Naive thymus-derived CD4-positive, alpha-beta T cell (primary cell): ENCODE measurements around the gene PPP4R2. TPM values are rescaled to one million over a fixed set of nuclear protein-coding genes. Genes with fewer than 3 reads are reported as not detected.
"Not testable (repeated sequence)": the region's sequence is repeated elsewhere in the genome, so short reads cannot be mapped to it uniquely, and the experiment has no call there.

Experiments used
- ATAC-seq: fragments of 150-1000 bp; cut with Tn5 transposase; 2 replicates; pipeline ENCODE4 v1.10.0; 2021; ENCODE audit warnings: mild to moderate bottlenecking, moderate library complexity
- CTCF ChIA-PET: fragments of 350-600 bp; sonication (Branson Sonifier 250); formaldehyde crosslinking; loops from one replicate; lab custom pipeline; 2021; ENCODE audit warnings: antibody characterized with exemption; lab: Charles Lee
- POLR2A ChIA-PET: fragments of 350-600 bp; sonication (Branson Sonifier 250); formaldehyde crosslinking; loops from one replicate; lab custom pipeline; 2021; ENCODE audit warnings: antibody characterized with exemption, inconsistent platforms; lab: Charles Lee
- DNase-seq, 9 donors: peaks; one replicate each; pipeline versions ENCODE4 v3.0.0 to v3.0.0-alpha.2; 2020 to 2022; ENCODE audit warnings: mixed read lengths in 1 of 9
- H3K27ac ChIP-seq: one replicate; pipeline ENCODE4 v1.7.0; 2013; ENCODE audit warnings: mild to moderate bottlenecking, low read depth, low read length, moderate library complexity
- H3K27me3 ChIP-seq, 2 donors: one replicate each; pipeline ENCODE4 v1.7.0; 2013; ENCODE audit warnings: low read length in 2 of 2, mild to moderate bottlenecking in 2 of 2, moderate library complexity in 2 of 2; ENCODE audit not compliant: control insufficient read depth in 2 of 2, insufficient read depth in 2 of 2
- H3K36me3 ChIP-seq, 3 experiments: 1 replicate in 2 of 3; 2 replicates in 1 of 3; pipeline ENCODE4 v1.7.0; 2013; ENCODE audit warnings: low read length in 3 of 3, mild to moderate bottlenecking in 3 of 3, moderate library complexity in 1 of 3; ENCODE audit not compliant: insufficient read depth in 3 of 3, control insufficient read depth in 2 of 3
- H3K4me1 ChIP-seq, 2 donors: one replicate each; pipeline ENCODE4 v1.7.0; 2013; ENCODE audit warnings: low read length in 2 of 2, mild to moderate bottlenecking in 2 of 2, moderate library complexity in 1 of 2; ENCODE audit not compliant: control insufficient read depth in 2 of 2, insufficient read depth in 2 of 2
- H3K4me3 ChIP-seq: 2 replicates; pipeline ENCODE4 v1.7.0; 2013; ENCODE audit warnings: mild to moderate bottlenecking, low read length
- H3K9me3 ChIP-seq, 3 experiments: 1 replicate in 2 of 3; 2 replicates in 1 of 3; pipeline ENCODE4 v1.7.0; 2013; ENCODE audit warnings: low read length in 3 of 3; ENCODE audit not compliant: control insufficient read depth in 2 of 3
- H3K27ac Mint-ChIP-seq, 9 donors: one replicate each; pipeline ENCODE4 v1.8.0; 2020 to 2022; ENCODE audit warnings: mixed read lengths in 9 of 9, mild to moderate bottlenecking in 8 of 9, moderate library complexity in 5 of 9, inconsistent platforms in 2 of 9
- H3K27me3 Mint-ChIP-seq, 5 donors: one replicate each; pipeline ENCODE4 v1.8.0; 2021 to 2022; ENCODE audit warnings: mixed read lengths in 5 of 5, mild to moderate bottlenecking in 1 of 5
- H3K36me3 Mint-ChIP-seq, 5 donors: one replicate each; pipeline ENCODE4 v1.8.0; 2020 to 2022; ENCODE audit warnings: mixed read lengths in 5 of 5, mild to moderate bottlenecking in 3 of 5, inconsistent platforms in 1 of 5
- H3K4me1 Mint-ChIP-seq, 7 donors: one replicate each; pipeline ENCODE4 v1.8.0; 2020 to 2022; ENCODE audit warnings: mixed read lengths in 7 of 7, mild to moderate bottlenecking in 3 of 7, inconsistent platforms in 1 of 7
- H3K4me3 Mint-ChIP-seq, 10 donors: one replicate each; pipeline ENCODE4 v1.8.0; 2020 to 2022; ENCODE audit warnings: mild to moderate bottlenecking in 10 of 10, mixed read lengths in 10 of 10, moderate library complexity in 6 of 10, inconsistent platforms in 2 of 10
- H3K9me3 Mint-ChIP-seq, 11 donors: one replicate each; pipeline ENCODE4 v1.8.0; 2020 to 2022; ENCODE audit warnings: mixed read lengths in 11 of 11, mild to moderate bottlenecking in 4 of 11, inconsistent platforms in 1 of 11, moderate library complexity in 1 of 11
- intact Hi-C, 2 donors: fragments of 100-400 bp; cut with micrococcal nuclease; formaldehyde crosslinking; loops; one replicate each; pipeline ENCODE4 v1.15.1; 2023
- polyA plus RNA-seq, 2 donors: library from polyadenylated mRNA; unstranded; fragments of 300-500 nt; fragmentation: Illumina TruSeq; gene quantifications; one replicate each; pipeline ENCODE4 v1.2.3, GENCODE V29; 2021
- total RNA-seq, 6 experiments: library from RNA in 5 of 6; stranded (reverse) in 5 of 6; gene quantifications; 1 replicate in 5 of 6; 2 replicates in 1 of 6; pipeline ENCODE4 v1.2.3 and lab custom pipeline; 2021 to 2026

Gene PPP4R2
- total and polyA plus RNA-seq, 7 experiments from 2014 or later, result 35.0 to 87.0 (median 61.0) TPM

DNA sequence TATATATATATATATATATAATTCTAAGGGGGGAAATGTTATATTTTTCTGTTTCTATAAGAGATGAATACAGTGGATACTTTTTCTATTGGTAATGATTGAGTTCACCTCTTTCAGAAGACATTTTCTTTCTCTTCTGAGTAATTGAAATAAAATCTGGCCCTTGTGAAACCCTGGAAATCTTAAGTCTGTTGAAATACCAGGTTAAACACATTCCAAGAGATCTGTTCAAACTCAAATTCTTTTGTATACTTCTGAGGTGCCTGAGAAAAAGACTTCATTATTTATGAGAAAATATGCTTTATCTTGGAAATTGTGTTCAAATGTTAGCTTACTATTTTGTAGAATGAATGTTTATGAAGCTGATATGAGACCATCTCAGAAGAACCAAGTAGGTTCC is 69.6 kb downstream of the PPP4R2 start:
- POLR2A ChIA-PET, H3K4me3 Mint-ChIP-seq, H3K4me3 ChIP-seq, intact Hi-C loops, H3K27me3 Mint-ChIP-seq, H3K9me3 ChIP-seq, DNase-seq, H3K4me1 ChIP-seq, ATAC-seq, H3K9me3 Mint-ChIP-seq, H3K27ac ChIP-seq, H3K27ac Mint-ChIP-seq, H3K27me3 ChIP-seq, H3K4me1 Mint-ChIP-seq: not testable (repeated sequence)
- peaks cover 7 to 25% (median 12%) of the 10 kb centered on the region in 5 donors for H3K36me3 Mint-ChIP-seq
- CTCF ChIA-PET, result interaction anchor here (0.7 kb wide), 1 partner anchor 30 kb away, joined by 4 read pairs; no protein-coding TSS in a partner anchor
- peaks cover 10 to 38% (median 15%) of the 10 kb centered on the region in 3 experiments for H3K36me3 ChIP-seq

- ATAC-seq (no peak), DNase-seq (no peak)
- H3K4me1 ChIP-seq, result no peaks in the 10 kb centered on the region
- Mint-ChIP-seq H3K27ac (peak overlapping the region in 1 of 9 donors; percentile 22), H3K4me3 (no peak overlapping the region), H3K36me3 (peaks cover 4 to 15% (median 12%) of the 10 kb centered on the region in 5 donors), H3K27me3 (no peaks in the 10 kb centered on the region), H3K4me1 (peaks cover 0 to 22% (median 17%) of the 10 kb centered on the region in 7 donors), H3K9me3 (no peaks in the 10 kb centered on the region)
- no peak overlapping the region for H3K27ac ChIP-seq
- H3K36me3 ChIP-seq, result peaks cover 9 to 18% (median 10%) of the 10 kb centered on the region in 3 experiments
- intact Hi-C loops, result no loop called here
- POLR2A ChIA-PET, result no interaction called here
- no peaks in the 10 kb centered on the region for H3K9me3 ChIP-seq
- CTCF ChIA-PET, result no interaction called here
- no peak overlapping the region for H3K4me3 ChIP-seq
- no peaks in the 10 kb centered on the region for H3K27me3 ChIP-seq
Observed at GRCh38 chr3:73068419-73068818, 71.8 kb downstream of the PPP4R2 start.

GRCh38 chr3:73069187-73069586 is 72.6 kb downstream of the PPP4R2 start:
- ChIA-PET CTCF (no interaction called here), POLR2A (no interaction called here)
- H3K27me3 ChIP-seq, result no peaks in the 10 kb centered on the region
- ATAC-seq (no peak), DNase-seq (no peak)
- H3K4me3 ChIP-seq, result no peak overlapping the region
- H3K27ac ChIP-seq, result no peak overlapping the region
- no peaks in the 10 kb centered on the region for H3K9me3 Mint-ChIP-seq
- no peaks in the 10 kb centered on the region for H3K9me3 ChIP-seq
- no peak overlapping the region for H3K4me3 Mint-ChIP-seq
- peaks cover 0 to 24% (median 19%) of the 10 kb centered on the region in 7 donors for H3K4me1 Mint-ChIP-seq
- peaks cover 4 to 14% (median 11%) of the 10 kb centered on the region in 5 donors for H3K36me3 Mint-ChIP-seq
- H3K27me3 Mint-ChIP-seq, result no peaks in the 10 kb centered on the region
- no peak overlapping the region for H3K27ac Mint-ChIP-seq
- H3K36me3 ChIP-seq, result peaks cover 8 to 10% (median 10%) of the 10 kb centered on the region in 3 experiments
- intact Hi-C loops, result no loop called here
- H3K4me1 ChIP-seq, result no peaks in the 10 kb centered on the region

DNA sequence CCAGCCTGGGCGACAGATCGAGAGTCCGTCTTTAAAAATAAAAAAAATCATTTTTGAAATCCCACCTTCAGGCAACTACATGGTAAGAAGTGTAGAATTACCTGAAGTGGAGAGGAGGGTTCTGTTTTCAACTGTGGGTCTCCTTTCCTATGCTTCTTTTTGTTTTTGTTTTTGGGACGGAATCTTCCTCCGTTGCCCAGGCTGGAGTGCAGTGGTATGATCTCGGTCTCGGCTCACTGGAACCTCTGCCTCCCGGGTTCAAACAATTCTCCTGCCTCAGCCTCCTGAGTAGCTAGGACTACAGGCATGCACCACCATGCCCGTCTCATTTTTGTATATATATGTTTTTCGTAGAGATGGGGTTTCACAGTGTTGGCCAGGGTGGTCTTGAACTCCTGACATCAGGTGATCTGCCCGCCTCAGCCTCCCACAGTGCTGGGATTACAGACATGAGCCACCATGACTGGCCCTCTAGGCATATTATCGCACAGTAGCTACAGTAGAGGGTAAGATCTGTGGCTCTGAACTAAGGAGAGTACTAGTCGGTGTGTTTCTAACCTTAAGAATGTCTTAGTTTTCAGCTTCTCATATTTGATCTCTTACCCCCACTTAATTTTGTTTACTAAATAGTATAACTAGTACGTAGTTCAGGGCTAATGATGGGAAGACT is 73.3 kb downstream of the PPP4R2 start:
- H3K27ac ChIP-seq, result no peak overlapping the region
- H3K9me3 ChIP-seq, result no peaks in the 10 kb centered on the region
- ATAC-seq (no peak), DNase-seq (no peak)
- Mint-ChIP-seq H3K36me3 (peaks cover 4 to 7% (median 4%) of the 10 kb centered on the region in 5 donors), H3K4me1 (peaks cover 0 to 28% (median 23%) of the 10 kb centered on the region in 7 donors), H3K9me3 (no peaks in the 10 kb centered on the region), H3K27me3 (no peaks in the 10 kb centered on the region), H3K4me3 (no peak overlapping the region), H3K27ac (no peak overlapping the region)
- H3K36me3 ChIP-seq, result peaks cover 1 to 3% (median 3%) of the 10 kb centered on the region in 3 experiments
- ChIA-PET POLR2A (no interaction called here), CTCF (interaction anchor here (0.5 kb wide), 1 partner anchor 19 kb away, joined by 4 read pairs; no protein-coding TSS in a partner anchor)
- no peaks in the 10 kb centered on the region for H3K27me3 ChIP-seq
- intact Hi-C loops, result loop anchor here in 1 of 2 donors (5.0 kb wide), 1 partner anchor 223 kb away; the partner anchor contains the start of gene SHQ1
- H3K4me1 ChIP-seq, result no peaks in the 10 kb centered on the region
- H3K4me3 ChIP-seq, result no peak overlapping the region

- no peak for ATAC-seq
- no peaks in the 10 kb centered on the region for H3K27me3 Mint-ChIP-seq
- DNase-seq, result no peak
Observed at GRCh38 chr3:73070675-73071575, 74.3 kb downstream of the PPP4R2 start.

GRCh38 chr3:73071952-73072351 is 75.3 kb downstream of the PPP4R2 start:
- peak overlapping the region in 2 of 9 donors; percentile 11 to 18 for H3K27ac Mint-ChIP-seq
- H3K36me3 ChIP-seq, result no peaks in the 10 kb centered on the region
- no peak for ATAC-seq

More at GRCh38 chr3:73070675-73071575, 74.3 kb downstream of the PPP4R2 start:
- H3K4me1 ChIP-seq, result no peaks in the 10 kb centered on the region
- no peak overlapping the region for H3K4me3 Mint-ChIP-seq
- no peaks in the 10 kb centered on the region for H3K9me3 Mint-ChIP-seq
- intact Hi-C loops, result loop anchor here in 1 of 2 donors (5.0 kb wide), 1 partner anchor 224 kb away; the partner anchor contains the start of gene SHQ1
- ChIA-PET POLR2A (no interaction called here), CTCF (interaction anchor here (1.1 kb wide), 1 partner anchor 15 kb away, joined by 3 read pairs; no protein-coding TSS in a partner anchor)
- H3K27ac Mint-ChIP-seq, result peak overlapping the region in 3 of 9 donors; percentile 39 to 59 (median 56)
- H3K4me1 Mint-ChIP-seq, result peaks cover 0 to 28% (median 23%) of the 10 kb centered on the region in 7 donors
- H3K36me3 ChIP-seq, result no peaks in the 10 kb centered on the region
- no peak overlapping the region for H3K4me3 ChIP-seq
- H3K27me3 ChIP-seq, result no peaks in the 10 kb centered on the region
- H3K36me3 Mint-ChIP-seq, result peaks cover 0 to 1% (median 0%) of the 10 kb centered on the region in 5 donors
- no peaks in the 10 kb centered on the region for H3K9me3 ChIP-seq
- H3K27ac ChIP-seq, result no peak overlapping the region

More at GRCh38 chr3:73071952-73072351, 75.3 kb downstream of the PPP4R2 start:
- Histone ChIP-seq H3K27ac (no peak overlapping the region), H3K27me3 (no peaks in the 10 kb centered on the region), H3K4me3 (no peak overlapping the region), H3K4me1 (no peaks in the 10 kb centered on the region), H3K9me3 (no peaks in the 10 kb centered on the region)
- Mint-ChIP-seq H3K4me3 (no peak overlapping the region), H3K27me3 (no peaks in the 10 kb centered on the region), H3K4me1 (peaks cover 0 to 28% (median 23%) of the 10 kb centered on the region in 7 donors), H3K36me3 (no peaks in the 10 kb centered on the region), H3K9me3 (no peaks in the 10 kb centered on the region)
- no peak for DNase-seq
- intact Hi-C loops, result loop anchor here in 1 of 2 donors (5.0 kb wide), 1 partner anchor 225 kb away; the partner anchor contains the start of gene SHQ1
- POLR2A ChIA-PET, result no interaction called here
- CTCF ChIA-PET, result no interaction called here
